AG09309 (cell line): ENCODE measurements around the gene AMZ1.

Experiments
- DNase-seq: peaks from one replicate; pipeline ENCODE4 v3.0.0-alpha.2; 2010; ENCODE audit warnings: low read depth
- H3K4me3 ChIP-seq: 2 replicates; pipeline ENCODE4 v1.5.1; 2011; ENCODE audit warnings: mild to moderate bottlenecking, low read depth, low read length, moderate library complexity; ENCODE audit not compliant: control insufficient read depth
- TF ChIP-seq, protein P1 (sequence below): IDR thresholded peaks from 2 replicates; pipeline ENCODE4 v1.5.1; 2011; ENCODE audit warnings: mild to moderate bottlenecking, low read depth, low read length, inconsistent platforms; ENCODE audit not compliant: insufficient read depth, control insufficient read depth; ENCODE audit errors: missing control alignments

AMZ1 gene

DNA sequence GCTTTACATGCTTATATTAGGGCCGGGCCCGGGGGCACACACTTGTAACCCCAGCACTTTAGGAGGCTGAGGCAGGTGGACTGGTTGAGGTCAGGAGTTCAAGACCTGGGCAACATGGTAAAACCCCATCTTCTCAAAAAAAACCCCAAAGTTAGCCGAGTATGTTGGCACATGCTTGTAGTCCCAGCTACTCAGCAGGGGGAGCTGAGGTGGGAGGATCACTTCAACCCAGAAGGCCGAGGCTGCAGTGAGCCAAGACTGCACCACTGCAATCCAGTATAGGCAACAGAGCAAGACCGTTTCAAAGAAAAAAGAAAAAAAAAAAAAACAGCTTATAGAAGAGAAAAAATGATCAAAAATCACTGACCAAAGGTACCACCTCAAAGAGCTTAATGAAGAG lies 63.1 kb downstream of the AMZ1 start:
- no peak for DNase-seq
- no peak overlapping the region for H3K4me3 ChIP-seq
- TF ChIP-seq, protein P1, sequence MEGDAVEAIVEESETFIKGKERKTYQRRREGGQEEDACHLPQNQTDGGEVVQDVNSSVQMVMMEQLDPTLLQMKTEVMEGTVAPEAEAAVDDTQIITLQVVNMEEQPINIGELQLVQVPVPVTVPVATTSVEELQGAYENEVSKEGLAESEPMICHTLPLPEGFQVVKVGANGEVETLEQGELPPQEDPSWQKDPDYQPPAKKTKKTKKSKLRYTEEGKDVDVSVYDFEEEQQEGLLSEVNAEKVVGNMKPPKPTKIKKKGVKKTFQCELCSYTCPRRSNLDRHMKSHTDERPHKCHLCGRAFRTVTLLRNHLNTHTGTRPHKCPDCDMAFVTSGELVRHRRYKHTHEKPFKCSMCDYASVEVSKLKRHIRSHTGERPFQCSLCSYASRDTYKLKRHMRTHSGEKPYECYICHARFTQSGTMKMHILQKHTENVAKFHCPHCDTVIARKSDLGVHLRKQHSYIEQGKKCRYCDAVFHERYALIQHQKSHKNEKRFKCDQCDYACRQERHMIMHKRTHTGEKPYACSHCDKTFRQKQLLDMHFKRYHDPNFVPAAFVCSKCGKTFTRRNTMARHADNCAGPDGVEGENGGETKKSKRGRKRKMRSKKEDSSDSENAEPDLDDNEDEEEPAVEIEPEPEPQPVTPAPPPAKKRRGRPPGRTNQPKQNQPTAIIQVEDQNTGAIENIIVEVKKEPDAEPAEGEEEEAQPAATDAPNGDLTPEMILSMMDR, result no peak

DNA sequence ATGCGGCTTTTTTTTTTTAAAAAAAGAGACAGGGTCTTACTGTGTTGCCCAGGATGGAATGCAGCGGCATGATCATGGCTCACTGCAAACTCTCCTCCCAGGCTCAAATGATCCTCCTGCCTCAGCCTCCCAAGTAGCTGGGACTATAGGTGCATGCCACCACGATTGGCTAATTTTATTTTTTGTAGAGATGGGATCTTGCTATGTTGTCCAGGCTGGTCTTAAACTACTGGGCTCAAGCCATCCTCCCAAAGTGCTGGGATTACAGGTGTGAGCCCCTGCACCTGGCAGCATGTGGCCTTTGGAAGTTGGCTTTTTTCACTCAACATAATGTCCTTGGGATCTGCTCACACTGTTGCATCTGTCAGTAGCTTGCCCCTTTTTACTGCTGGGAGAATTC lies 65.1 kb downstream of the AMZ1 start:
- TF ChIP-seq, protein P1, result no peak
- DNase-seq, result no peak
- no peak overlapping the region for H3K4me3 ChIP-seq

DNA sequence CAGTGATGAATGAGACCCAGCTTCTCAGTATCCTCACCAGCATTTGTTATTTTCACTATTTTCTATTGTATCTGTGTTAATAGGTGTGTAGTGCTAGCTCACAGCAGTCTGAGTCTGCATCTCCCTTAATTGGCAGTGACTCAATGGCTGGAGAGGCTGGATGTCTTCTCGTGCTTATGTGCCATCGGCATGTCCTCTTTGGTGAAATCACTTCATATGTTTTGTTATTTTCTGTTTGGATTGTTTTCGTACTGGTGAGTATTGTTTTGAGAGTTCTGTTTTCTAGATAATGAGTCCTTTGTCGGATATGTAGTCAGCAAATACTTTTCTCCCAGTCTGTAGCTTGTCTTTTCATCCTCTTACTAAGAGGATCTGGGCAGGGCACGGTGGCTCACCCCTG lies 66.1 kb downstream of the AMZ1 start:
- no peak overlapping the region for H3K4me3 ChIP-seq
- TF ChIP-seq, protein P1, result no peak
- no peak for DNase-seq

DNA sequence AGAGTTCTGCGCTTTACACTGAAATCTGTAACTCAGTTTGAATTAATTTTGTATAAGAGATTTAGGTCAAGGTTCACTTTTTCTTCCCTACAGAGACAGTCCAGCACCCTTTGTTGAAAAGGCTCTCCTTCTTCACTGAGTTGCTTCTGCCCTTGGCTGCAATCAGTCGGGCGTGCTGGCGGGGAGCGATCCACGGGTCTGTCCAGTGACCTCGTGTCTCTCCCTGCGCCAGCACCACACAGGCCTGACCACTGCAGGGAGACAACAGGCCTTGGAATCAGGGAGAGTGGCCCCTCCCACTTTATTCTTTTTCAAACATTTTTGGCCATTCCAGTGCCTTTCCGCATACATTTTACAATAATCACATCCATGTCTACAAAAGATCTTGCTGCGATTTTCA lies 66.9 kb downstream of the AMZ1 start:
- no peak for DNase-seq
- H3K4me3 ChIP-seq, result no peak overlapping the region
- TF ChIP-seq, protein P1, result no peak

DNA sequence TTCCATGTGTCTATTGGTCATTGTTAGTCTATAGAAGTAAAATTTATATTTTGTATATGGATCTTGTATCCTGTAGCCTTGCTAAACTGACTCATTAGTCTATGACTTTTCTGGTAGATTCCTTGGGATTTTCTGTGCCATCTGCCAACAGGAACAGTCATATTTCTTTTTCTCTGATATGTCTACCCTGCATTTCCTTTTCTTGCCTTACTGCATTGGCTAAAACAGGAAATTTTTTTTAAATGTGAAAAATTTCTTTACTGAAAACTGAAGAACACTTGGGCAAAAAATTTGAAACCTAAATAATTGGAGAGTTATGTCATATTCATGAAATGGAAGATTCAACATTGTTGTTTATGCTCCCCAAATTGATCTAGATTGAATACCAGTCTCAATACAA lies 67.5 kb downstream of the AMZ1 start:
- TF ChIP-seq, protein P1, result no peak

DNA sequence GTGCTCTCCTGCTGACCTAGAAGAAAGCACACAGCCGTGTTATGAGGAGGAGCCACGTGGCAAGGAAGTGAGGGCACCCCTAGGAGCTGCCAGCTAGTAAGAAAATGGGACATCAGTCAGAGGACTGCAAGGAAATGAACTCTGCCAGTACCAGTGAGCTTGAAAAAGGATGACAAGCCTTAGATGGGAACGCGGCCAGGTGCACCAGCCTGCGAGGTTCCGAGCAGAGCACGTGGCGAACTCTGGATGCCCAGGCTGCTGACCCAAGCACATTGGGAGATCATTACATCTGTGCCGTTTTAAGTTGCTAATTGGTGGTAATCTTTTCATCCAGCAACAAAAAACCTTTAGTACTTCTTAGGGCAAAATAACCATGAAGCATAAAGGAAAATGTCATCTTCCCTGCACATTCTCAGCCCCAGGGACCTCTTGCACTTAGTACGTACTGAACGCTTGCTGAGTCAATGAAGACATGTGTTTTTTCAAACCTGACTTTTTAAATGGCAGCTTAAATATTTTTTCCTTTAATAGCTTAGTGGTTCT lies 69.4 kb downstream of the AMZ1 start:
- H3K4me3 ChIP-seq, result no peak overlapping the region; the same call in 1 of the 2 replicates

More for the DNA sequence above, 67.5 kb downstream of the AMZ1 start:
- no peak overlapping the region for H3K4me3 ChIP-seq
- DNase-seq, result no peak

More for the DNA sequence above, 69.4 kb downstream of the AMZ1 start:
- TF ChIP-seq, protein P1, result no peak
- no peak for DNase-seq
